Pancreas (tissue), 10 donors: ENCODE results near the gene TUBGCP2. TPM values are rescaled to one million over a fixed set of nuclear protein-coding genes. Genes with fewer than 3 reads are reported as not detected.

ENCODE experiments used
- ATAC-seq, 4 donors: fragments of 200-7000 bp; cut with Tn5 transposase; one replicate each; pipeline versions ENCODE4 v1.8.0 to v1.9.1; 2020; ENCODE audit warnings: mild to moderate bottlenecking in 4 of 4, moderate library complexity in 4 of 4
- DNase-seq, 6 donors: peaks; one replicate each; pipeline ENCODE4 v3.0.0-alpha.2; 2020
- FAIRE-seq: peaks from 2 replicates; lab custom pipeline; 2012; peaks lifted over from hg19 to GRCh38; lab: Jason Lieb, UNC
- H3K27ac ChIP-seq, 4 donors: fragments of 200-600 bp; sonication (generic); 1 replicate in 3 of 4; 2 replicates in 1 of 4; pipeline versions ENCODE4 v1.5.0 to v1.8.0; 2020
- H3K27me3 ChIP-seq, 4 donors: fragments of 200-600 bp; one replicate each; pipeline ENCODE4 v1.8.0; 2021
- H3K36me3 ChIP-seq, 3 donors: fragments of 200-600 bp; sonication (generic) in 1 of 3; one replicate each; pipeline versions ENCODE4 v1.5.0 to v1.8.0; 2020 to 2021
- H3K4me1 ChIP-seq, 3 donors: fragments of 200-600 bp; one replicate each; pipeline ENCODE4 v1.8.0; 2021
- H3K4me3 ChIP-seq, 4 donors: fragments of 200-600 bp; sonication (generic) in 2 of 4; one replicate each; pipeline versions ENCODE4 v1.5.0 to v1.8.0; 2020 to 2021
- H3K9me3 ChIP-seq, 4 donors: fragments of 200-600 bp; one replicate each; pipeline ENCODE4 v1.8.0; 2021
- WGBS, 2 donors: extraction: QIAGEN DNeasy Blood & Tissue Kit; methylation state at CpG; one replicate each; pipeline ENCODE4 v1.1.7; 2013; 5-methylcytosine and 5-hydroxymethylcytosine counted together
- intact Hi-C, 3 donors: fragments of 100-400 bp; cut with DNase I; formaldehyde crosslinking; loops; one replicate each; pipeline versions ENCODE4 v1.11.1 to v1.14.2; 2022
- polyA plus RNA-seq, 2 donors: library from polyadenylated mRNA; stranded (reverse); fragments of 200-250 nt; gene quantifications; one replicate each; pipeline ENCODE4 v1.2.3, GENCODE V29; 2013
- total RNA-seq, 6 donors: library from RNA; stranded (reverse); fragmentation: NEBNext Ultra II Directional in 4 of 6; extraction: Animal tissue kit (Norgen Biotek cat#: 25700) in 4 of 6; gene quantifications; one replicate each; pipeline versions ENCODE4 v1.2.1 to v1.2.4, GENCODE V29; 2021 to 2023
- TF ChIP-seq, protein P1 (sequence below), 4 donors: fragments of 200-600 bp; sonication (generic) in 3 of 4; IDR thresholded peaks; one replicate each; pipeline versions ENCODE4 v1.5.0 to v1.8.0; 2021; ENCODE audit warnings: antibody characterized with exemption in 4 of 4
- donor health status: healthy with polysubstance abuse.
- donor health status: DM: no; HTN: no; CAD: no; lungs with moderate emphysema.
- donor health status: DM: no; HTN: no; CAD: no.
- donor health status: control.
- donor health status: control.
- donor health status: Bipolar disorder and iron deficiency.
- donor health status: DM: yes; HTN: yes; CAD: no.
- donor health status: DM: no; HTN: no; CAD: no.
- donor health status: DM: no; HTN: no; CAD: no.
- donor health status: DM: yes; HTN: yes; CAD: no.

TUBGCP2 gene
- total and polyA plus RNA-seq, 8 donors: 23.5 to 161 (median 29.3) TPM

DNA sequence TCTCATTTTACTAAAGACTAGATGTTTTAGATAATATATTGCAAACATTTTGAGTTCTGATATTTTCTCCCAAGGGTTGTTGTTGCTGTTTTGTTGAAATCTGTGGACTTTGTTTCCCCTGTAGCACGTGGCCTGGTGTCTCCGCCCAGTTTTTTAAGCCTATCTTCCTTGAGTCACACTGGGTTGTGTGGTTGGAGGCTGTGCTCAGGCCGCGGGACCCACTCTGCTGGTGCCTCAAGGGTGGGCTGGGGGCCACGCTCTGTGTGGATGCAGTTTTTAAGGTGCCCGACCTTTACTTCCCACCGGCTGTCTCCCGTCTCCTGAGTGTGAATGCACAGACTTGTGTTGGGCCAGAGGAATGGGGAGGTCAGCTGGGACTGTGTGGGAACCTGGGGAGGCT lies 34.3 kb upstream of the TUBGCP2 start:
- WGBS, 2 donors: 72% methylated on average over 8 of the region's 8 CpGs

DNA sequence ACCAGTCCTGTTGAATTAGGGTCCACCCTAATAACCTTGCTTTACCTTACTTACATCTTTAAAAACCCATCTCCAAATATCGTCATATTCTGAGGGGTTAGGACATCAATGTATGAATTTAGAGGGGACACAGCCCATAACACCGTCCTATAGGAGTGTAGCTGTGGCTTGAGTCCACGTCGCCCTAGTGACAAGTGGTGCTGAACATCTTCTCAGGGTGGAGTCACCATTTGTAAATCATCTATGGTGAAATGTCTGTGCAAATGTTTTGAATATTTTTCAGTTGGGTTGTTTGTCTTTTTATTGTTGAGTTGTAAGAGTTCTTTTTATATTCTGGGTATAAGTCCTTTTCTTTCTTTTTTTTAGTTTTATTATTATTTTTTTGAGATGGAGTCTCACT lies 33.3 kb upstream of the TUBGCP2 start:
- intact Hi-C loops: no loop called here
- no peak for FAIRE-seq

More for the DNA sequence above, 34.3 kb upstream of the TUBGCP2 start:
- TF ChIP-seq, protein P1, sequence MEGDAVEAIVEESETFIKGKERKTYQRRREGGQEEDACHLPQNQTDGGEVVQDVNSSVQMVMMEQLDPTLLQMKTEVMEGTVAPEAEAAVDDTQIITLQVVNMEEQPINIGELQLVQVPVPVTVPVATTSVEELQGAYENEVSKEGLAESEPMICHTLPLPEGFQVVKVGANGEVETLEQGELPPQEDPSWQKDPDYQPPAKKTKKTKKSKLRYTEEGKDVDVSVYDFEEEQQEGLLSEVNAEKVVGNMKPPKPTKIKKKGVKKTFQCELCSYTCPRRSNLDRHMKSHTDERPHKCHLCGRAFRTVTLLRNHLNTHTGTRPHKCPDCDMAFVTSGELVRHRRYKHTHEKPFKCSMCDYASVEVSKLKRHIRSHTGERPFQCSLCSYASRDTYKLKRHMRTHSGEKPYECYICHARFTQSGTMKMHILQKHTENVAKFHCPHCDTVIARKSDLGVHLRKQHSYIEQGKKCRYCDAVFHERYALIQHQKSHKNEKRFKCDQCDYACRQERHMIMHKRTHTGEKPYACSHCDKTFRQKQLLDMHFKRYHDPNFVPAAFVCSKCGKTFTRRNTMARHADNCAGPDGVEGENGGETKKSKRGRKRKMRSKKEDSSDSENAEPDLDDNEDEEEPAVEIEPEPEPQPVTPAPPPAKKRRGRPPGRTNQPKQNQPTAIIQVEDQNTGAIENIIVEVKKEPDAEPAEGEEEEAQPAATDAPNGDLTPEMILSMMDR (IDR thresholded peaks at IDR 0.05): no peak
- Histone ChIP-seq H3K4me1 (no peaks in the 10 kb centered on the region), H3K9me3 (no peaks in the 10 kb centered on the region), H3K36me3 (no peaks in the 10 kb centered on the region), H3K27me3 (peaks cover 0 to 5% (median 2%) of the 10 kb centered on the region in 4 donors), H3K27ac (no peak overlapping the region), H3K4me3 (no peak overlapping the region)
- no peak for ATAC-seq
- intact Hi-C loops: no loop called here
- no peak for FAIRE-seq
- no peak for DNase-seq

DNA sequence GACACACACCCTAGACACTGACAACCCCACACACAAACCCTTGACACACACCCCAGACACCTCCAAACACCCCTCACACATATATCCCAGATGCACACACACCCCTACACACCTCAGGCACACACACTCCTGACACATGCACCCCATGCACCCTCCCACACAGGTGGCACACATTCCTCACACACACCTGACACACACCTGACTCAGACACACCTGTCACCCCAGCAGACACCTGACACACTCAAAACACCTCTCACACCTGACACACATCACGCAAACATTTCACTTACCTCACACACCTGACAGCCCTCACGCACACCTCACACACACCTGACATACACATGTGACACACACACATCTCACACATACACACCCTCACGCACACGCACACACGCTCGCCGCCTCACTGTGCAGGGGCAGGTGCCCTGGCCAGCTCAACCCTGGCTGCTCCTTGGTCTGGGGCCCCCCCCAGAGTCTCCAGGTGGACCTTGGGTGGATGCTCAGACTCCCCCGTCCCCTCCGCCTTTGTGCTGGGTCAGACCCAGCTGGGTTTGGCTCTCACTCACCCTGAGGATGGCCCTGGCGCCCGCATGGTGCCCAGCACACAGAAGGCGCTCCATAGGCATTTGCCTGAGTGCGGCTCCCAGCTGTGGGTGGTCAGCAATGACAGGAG lies 31.2 kb upstream of the TUBGCP2 start:
- intact Hi-C loops: no loop called here
- Histone ChIP-seq H3K27me3 (peaks cover 0 to 20% (median 8%) of the 10 kb centered on the region in 4 donors), H3K36me3 (no peaks in the 10 kb centered on the region), H3K9me3 (no peaks in the 10 kb centered on the region), H3K4me3 (no peak overlapping the region), H3K27ac (no peak overlapping the region), H3K4me1 (peaks cover 0 to 15% (median 6%) of the 10 kb centered on the region in 3 donors)
- ATAC-seq (no peak), DNase-seq (no peak), FAIRE-seq (no peak)
- TF ChIP-seq, protein P1 (IDR thresholded peaks at IDR 0.05): no peak
- 73 to 88% methylated on average over 13 of the region's 13 CpGs for WGBS, 2 donors

More for the DNA sequence above, 33.3 kb upstream of the TUBGCP2 start:
- no peaks in the 10 kb centered on the region for H3K9me3 ChIP-seq
- WGBS, 2 donors: 72 to 79% methylated on average over 4 of the region's 4 CpGs
- no peak for ATAC-seq
- no peaks in the 10 kb centered on the region for H3K36me3 ChIP-seq
- TF ChIP-seq, protein P1 (IDR thresholded peaks at IDR 0.05): no peak
- DNase-seq: no peak
- H3K27me3 ChIP-seq: peaks cover 0 to 5% (median 2%) of the 10 kb centered on the region in 4 donors
- no peak overlapping the region for H3K27ac ChIP-seq
- H3K4me1 ChIP-seq: no peaks in the 10 kb centered on the region
- H3K4me3 ChIP-seq: no peak overlapping the region

- TF ChIP-seq, protein P1 (IDR thresholded peaks at IDR 0.05): no peak
- Histone ChIP-seq H3K27me3 (peaks cover 0 to 19% (median 9%) of the 10 kb centered on the region in 4 donors), H3K4me1 (peaks cover 0 to 15% (median 6%) of the 10 kb centered on the region in 3 donors), H3K9me3 (no peaks in the 10 kb centered on the region), H3K27ac (no peak overlapping the region), H3K36me3 (no peaks in the 10 kb centered on the region), H3K4me3 (no peak overlapping the region)
- intact Hi-C loops: no loop called here
- ATAC-seq (no peak), FAIRE-seq (no peak), DNase-seq (no peak)
- 70 to 80% methylated on average over 10 of the region's 10 CpGs for WGBS, 2 donors
Observed at GRCh38 chr10:133338080-133339071, 29.7 kb upstream of the TUBGCP2 start.
